ENCODE results near the gene RELN. TPM values are rescaled to one million over a fixed set of nuclear protein-coding genes. Genes with fewer than 3 reads are reported as not detected.
"Not testable (repeated sequence)": the region's sequence is repeated elsewhere in the genome, so short reads cannot be mapped to it uniquely, and the experiment has no call there.

RELN gene
- total and polyA plus RNA-seq, 8 donors = 3.6 to 20.1 (median 15.3) TPM

DNA sequence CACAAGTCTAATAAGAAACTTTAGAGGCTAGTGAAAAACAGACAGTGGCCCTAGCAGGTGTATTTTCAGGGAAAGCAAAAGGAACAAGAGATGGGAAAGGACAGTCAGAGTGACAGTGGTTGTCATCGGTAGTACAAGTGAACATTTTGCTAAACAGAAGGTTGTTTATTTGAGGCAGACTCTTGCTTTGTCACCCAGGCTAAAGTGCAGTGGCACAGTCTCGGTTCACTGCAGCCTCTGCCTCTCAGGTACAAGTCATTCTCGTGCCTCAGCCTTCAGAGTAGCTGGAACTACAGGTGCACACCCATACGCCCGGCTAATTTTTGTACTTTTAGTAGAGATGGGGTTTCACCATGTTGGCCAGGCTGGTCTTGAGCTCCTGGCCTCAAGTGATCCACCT, 195.8 kb downstream of the RELN start:
- no peak overlapping the region for H3K27ac ChIP-seq
- no peaks in the 10 kb centered on the region for H3K27me3 ChIP-seq
- intact Hi-C loops (cut with DNase I) = no loop called here
- H3K9me3 ChIP-seq = peaks cover 0 to 2% of the 10 kb centered on the region in 2 donors
- DNase-seq (no peak), ATAC-seq (no peak)
- H3K4me3 ChIP-seq = no peak overlapping the region
- no peaks in the 10 kb centered on the region for H3K4me1 ChIP-seq
- H3K36me3 ChIP-seq = no peaks in the 10 kb centered on the region
- TF ChIP-seq, protein P1, sequence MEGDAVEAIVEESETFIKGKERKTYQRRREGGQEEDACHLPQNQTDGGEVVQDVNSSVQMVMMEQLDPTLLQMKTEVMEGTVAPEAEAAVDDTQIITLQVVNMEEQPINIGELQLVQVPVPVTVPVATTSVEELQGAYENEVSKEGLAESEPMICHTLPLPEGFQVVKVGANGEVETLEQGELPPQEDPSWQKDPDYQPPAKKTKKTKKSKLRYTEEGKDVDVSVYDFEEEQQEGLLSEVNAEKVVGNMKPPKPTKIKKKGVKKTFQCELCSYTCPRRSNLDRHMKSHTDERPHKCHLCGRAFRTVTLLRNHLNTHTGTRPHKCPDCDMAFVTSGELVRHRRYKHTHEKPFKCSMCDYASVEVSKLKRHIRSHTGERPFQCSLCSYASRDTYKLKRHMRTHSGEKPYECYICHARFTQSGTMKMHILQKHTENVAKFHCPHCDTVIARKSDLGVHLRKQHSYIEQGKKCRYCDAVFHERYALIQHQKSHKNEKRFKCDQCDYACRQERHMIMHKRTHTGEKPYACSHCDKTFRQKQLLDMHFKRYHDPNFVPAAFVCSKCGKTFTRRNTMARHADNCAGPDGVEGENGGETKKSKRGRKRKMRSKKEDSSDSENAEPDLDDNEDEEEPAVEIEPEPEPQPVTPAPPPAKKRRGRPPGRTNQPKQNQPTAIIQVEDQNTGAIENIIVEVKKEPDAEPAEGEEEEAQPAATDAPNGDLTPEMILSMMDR (IDR thresholded peaks at IDR 0.05) = no peak

DNA sequence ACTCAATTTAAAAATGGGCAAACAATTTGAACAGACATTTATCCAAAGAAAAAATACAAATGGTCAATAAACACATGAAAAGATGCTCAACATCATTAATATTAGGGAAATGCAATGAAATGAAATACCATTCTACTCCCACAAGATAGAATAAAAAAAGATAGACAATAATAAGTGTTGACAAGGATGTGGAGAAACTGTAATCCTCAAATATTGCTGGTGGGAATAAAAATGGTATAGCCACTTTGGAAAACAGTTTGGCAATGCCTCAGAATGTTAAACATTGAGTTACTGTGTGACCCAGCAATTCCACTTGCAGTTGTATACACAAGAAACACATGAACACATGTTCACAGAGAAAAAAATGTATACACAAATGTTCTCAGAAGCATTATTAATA, 197.6 kb downstream of the RELN start:
- ATAC-seq (no peak), DNase-seq (no peak)
- TF ChIP-seq, protein P1 (IDR thresholded peaks at IDR 0.05) = no peak
- H3K9me3 ChIP-seq = peaks cover 0 to 2% of the 10 kb centered on the region in 2 donors
- no peaks in the 10 kb centered on the region for H3K27me3 ChIP-seq
- no peaks in the 10 kb centered on the region for H3K36me3 ChIP-seq
- intact Hi-C loops (cut with DNase I) = no loop called here
- no peaks in the 10 kb centered on the region for H3K4me1 ChIP-seq
- H3K27ac ChIP-seq = no peak overlapping the region
- no peak overlapping the region for H3K4me3 ChIP-seq

DNA sequence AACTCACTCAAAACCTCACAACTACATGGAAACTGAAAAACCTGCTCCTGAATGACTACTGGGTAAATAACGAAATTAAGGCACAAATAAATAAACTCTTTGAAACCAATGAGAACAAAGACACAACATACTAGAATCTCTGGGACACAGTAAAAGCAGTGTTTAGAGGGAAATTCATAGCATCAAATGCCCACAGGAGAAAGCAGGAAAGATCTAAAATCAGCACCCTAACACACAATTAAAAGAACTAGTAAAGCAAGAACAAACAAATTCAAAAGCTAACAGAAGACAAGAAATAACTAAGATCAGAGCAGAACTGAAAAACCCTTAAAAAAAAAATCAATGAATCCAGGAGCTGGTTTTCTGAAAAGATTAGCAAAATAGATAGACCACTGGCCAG, 202.4 kb downstream of the RELN start:
- ATAC-seq; H3K9me3 ChIP-seq; H3K36me3 ChIP-seq; DNase-seq; H3K4me1 ChIP-seq; H3K27ac ChIP-seq; intact Hi-C loops (cut with DNase I); H3K27me3 ChIP-seq; H3K4me3 ChIP-seq: not testable (repeated sequence)

DNA sequence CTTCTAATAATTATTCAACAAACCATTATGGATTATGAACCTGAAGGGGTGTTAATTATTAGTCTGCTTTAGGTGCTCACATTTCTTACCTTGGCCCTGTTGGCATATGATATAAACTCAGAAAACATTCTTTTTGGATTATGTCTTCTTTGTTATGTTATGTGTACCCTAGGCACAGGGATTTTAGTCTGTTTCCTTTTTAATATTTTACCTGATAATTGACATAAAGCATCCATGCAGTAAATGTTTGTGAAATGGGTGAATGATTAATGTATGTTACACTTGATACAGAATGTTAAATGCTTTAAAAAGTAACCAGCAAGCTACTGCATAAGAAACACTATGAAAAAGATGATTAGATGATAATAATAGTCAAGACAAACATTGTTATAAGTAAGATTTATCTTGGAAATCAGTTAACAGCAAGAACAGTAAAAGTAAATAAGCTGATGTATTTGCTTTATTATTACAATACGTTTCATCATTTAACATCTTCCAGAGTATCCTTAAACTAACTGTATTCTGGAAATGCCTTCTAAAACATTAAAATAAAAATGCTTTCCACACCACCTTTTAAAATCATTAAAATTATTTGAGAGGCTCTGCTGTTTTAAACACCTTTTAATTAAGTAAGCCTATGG, 204.7 kb downstream of the RELN start:
- Histone ChIP-seq H3K9me3 (peaks cover 0 to 2% of the 10 kb centered on the region in 2 donors), H3K4me1 (no peaks in the 10 kb centered on the region), H3K36me3 (no peaks in the 10 kb centered on the region), H3K4me3 (no peak overlapping the region), H3K27me3 (no peaks in the 10 kb centered on the region), H3K27ac (no peak overlapping the region)
- DNase-seq (no peak), ATAC-seq (no peak)
- TF ChIP-seq, protein P1 (IDR thresholded peaks at IDR 0.05) = no peak
- intact Hi-C loops (cut with DNase I) = no loop called here

DNA sequence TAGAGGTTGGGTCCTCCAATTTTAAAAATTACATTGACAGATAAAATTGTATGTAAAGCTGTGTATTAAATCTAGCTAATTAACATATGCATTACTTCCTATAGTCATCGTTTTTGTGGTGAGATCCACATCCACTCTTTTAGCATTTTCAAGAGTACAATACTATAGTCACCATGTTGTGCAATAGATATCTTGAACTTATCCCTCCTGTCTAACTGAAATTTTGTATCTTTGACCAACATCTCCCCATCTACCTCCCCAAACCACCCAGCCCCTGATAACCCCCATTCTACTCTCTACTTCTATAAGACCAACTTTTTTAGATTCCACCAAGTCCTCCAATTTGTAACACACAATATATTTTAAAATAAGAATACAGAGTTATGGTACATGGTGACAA, 208.0 kb downstream of the RELN start:
- DNase-seq = no peak
- Histone ChIP-seq H3K4me3 (no peak overlapping the region), H3K27me3 (no peaks in the 10 kb centered on the region), H3K36me3 (no peaks in the 10 kb centered on the region), H3K27ac (no peak overlapping the region), H3K4me1 (no peaks in the 10 kb centered on the region), H3K9me3 (peaks cover 0 to 2% of the 10 kb centered on the region in 2 donors)
- TF ChIP-seq, protein P1 (IDR thresholded peaks at IDR 0.05) = no peak
- no peak for ATAC-seq
- intact Hi-C loops (cut with DNase I) = no loop called here

DNA sequence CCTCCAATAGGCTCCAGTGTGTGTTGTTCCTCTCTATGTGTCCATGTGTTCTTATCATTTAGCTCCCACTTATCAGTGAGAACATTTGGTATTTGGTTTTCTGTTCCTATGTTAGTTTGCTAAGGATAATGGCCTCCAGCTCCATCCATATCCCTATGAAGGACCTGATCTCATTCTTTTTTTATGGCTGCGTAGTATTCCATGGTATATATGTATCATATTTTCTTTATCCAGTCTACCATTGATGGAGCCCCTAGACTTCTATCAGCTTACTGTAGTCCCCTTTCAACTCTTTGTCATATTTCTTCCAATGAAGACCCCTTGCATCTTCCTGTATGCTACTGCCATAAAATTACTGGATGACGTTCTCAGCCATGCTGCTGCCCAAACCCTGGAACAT, 208.9 kb downstream of the RELN start:
- H3K9me3 ChIP-seq; H3K36me3 ChIP-seq; H3K4me1 ChIP-seq; ATAC-seq; H3K4me3 ChIP-seq; H3K27ac ChIP-seq; intact Hi-C loops (cut with DNase I); DNase-seq; H3K27me3 ChIP-seq: not testable (repeated sequence)

All from left lung (tissue), 10 donors.